Stimulated activated CD4-positive, alpha-beta T cell treated with anti-CD3 and anti-CD28 coated beads, Interleukin-1b, Interleukin-23, amount 100 ng/mL, for 4 hours (primary cell): Measurements from ENCODE around the gene ATAD1.
"Not testable (repeated sequence)": the region's sequence is repeated elsewhere in the genome, so short reads cannot be mapped to it uniquely, and the experiment has no call there.

ENCODE experiments used
- DNase-seq, 2 donors: peaks; one replicate each; pipeline ENCODE4 v3.0.0-alpha.2; 2020; ENCODE audit warnings: low read depth in 2 of 2

The ATAD1 gene

GRCh38 chr10:87757685-87758084 is 60.3 kb downstream of the ATAD1 start:
- no peak for DNase-seq

- no peak for DNase-seq
Measured at GRCh38 chr10:87753995-87754866, 63.8 kb downstream of the ATAD1 start.

- no peak for DNase-seq
Measured at GRCh38 chr10:87752566-87752965, 65.5 kb downstream of the ATAD1 start.

- DNase-seq: no peak
Measured at GRCh38 chr10:87751274-87751673, 66.8 kb downstream of the ATAD1 start.

- no peak for DNase-seq
Measured at GRCh38 chr10:87750817-87751216, 67.2 kb downstream of the ATAD1 start.

- DNase-seq: no peak
Measured at GRCh38 chr10:87750001-87750671, 67.9 kb downstream of the ATAD1 start.

- not testable (repeated sequence) for DNase-seq
Measured at GRCh38 chr10:87748244-87748643, 69.8 kb downstream of the ATAD1 start.

GRCh38 chr10:87746911-87747310 is 71.1 kb downstream of the ATAD1 start:
- no peak for DNase-seq

- no peak for DNase-seq
Measured at GRCh38 chr10:87744606-87745005, 73.4 kb downstream of the ATAD1 start.

GRCh38 chr10:87742992-87743610 is 74.9 kb downstream of the ATAD1 start:
- not testable (repeated sequence) for DNase-seq

GRCh38 chr10:87740254-87740655 is 77.8 kb downstream of the ATAD1 start:
- DNase-seq: no peak

- no peak for DNase-seq
Measured at GRCh38 chr10:87739703-87740102, 78.3 kb downstream of the ATAD1 start.

- not testable (repeated sequence) for DNase-seq
Measured at GRCh38 chr10:87738253-87738652, 79.8 kb downstream of the ATAD1 start.

GRCh38 chr10:87734987-87735827 is 82.8 kb downstream of the ATAD1 start:
- DNase-seq: no peak

GRCh38 chr10:87733081-87733480 is 84.9 kb downstream of the ATAD1 start:
- DNase-seq: no peak

GRCh38 chr10:87729940-87730339 is 88.1 kb downstream of the ATAD1 start:
- no peak for DNase-seq

GRCh38 chr10:87724789-87725188 is 93.2 kb downstream of the ATAD1 start:
- no peak for DNase-seq

- no peak for DNase-seq
Measured at GRCh38 chr10:87723500-87723899, 94.5 kb downstream of the ATAD1 start.

- DNase-seq: no peak
Measured at GRCh38 chr10:87722716-87723115, 95.3 kb downstream of the ATAD1 start.

- no peak for DNase-seq
Measured at GRCh38 chr10:87721781-87722180, 96.2 kb downstream of the ATAD1 start.

GRCh38 chr10:87720665-87721064 is 97.4 kb downstream of the ATAD1 start:
- no peak for DNase-seq

- DNase-seq: no peak
Measured at GRCh38 chr10:87716348-87716670, 101.7 kb downstream of the ATAD1 start.
